Trophoblast cell (in vitro differentiated cells and primary cell): Measurements from ENCODE around the gene CASTOR2.

Experiments
- DNase-seq, 2 donors: peaks; one replicate each; pipeline ENCODE4 v3.0.0-alpha.2; 2016
- H2AFZ ChIP-seq: 2 replicates; pipeline ENCODE4 v1.6.1; 2013; ENCODE audit warnings: low read length, moderate library complexity, mild to moderate bottlenecking; ENCODE audit not compliant: insufficient read depth, poor library complexity
- H2AK5ac ChIP-seq: 2 replicates; pipeline ENCODE4 v1.6.1; 2013; ENCODE audit warnings: mild to moderate bottlenecking, low read length
- H2BK120ac ChIP-seq: 2 replicates; pipeline ENCODE4 v1.6.1; 2013; ENCODE audit warnings: low read length, mild to moderate bottlenecking, moderate library complexity; ENCODE audit not compliant: insufficient read depth, poor library complexity
- H2BK12ac ChIP-seq: 2 replicates; pipeline ENCODE4 v1.6.1; 2013; ENCODE audit warnings: mild to moderate bottlenecking, low read length, moderate library complexity
- H2BK5ac ChIP-seq: 2 replicates; pipeline ENCODE4 v1.6.1; 2013; ENCODE audit warnings: low read length, low read depth, moderate library complexity, mild to moderate bottlenecking; ENCODE audit not compliant: poor library complexity
- H3K14ac ChIP-seq: 2 replicates; pipeline ENCODE4 v1.6.1; 2013; ENCODE audit warnings: mild to moderate bottlenecking, low read length
- H3K18ac ChIP-seq: 2 replicates; pipeline ENCODE4 v1.6.1; 2013; ENCODE audit warnings: mild to moderate bottlenecking, low read length
- H3K23ac ChIP-seq: 2 replicates; pipeline ENCODE4 v1.6.1; 2013; ENCODE audit warnings: low read length
- H3K27ac ChIP-seq: 2 replicates; pipeline ENCODE4 v1.5.1; 2013; ENCODE audit warnings: low read depth, mild to moderate bottlenecking, inconsistent platforms, low read length, moderate library complexity
- H3K27me3 ChIP-seq: 2 replicates; pipeline ENCODE4 v1.6.1; 2013; ENCODE audit warnings: inconsistent platforms, mild to moderate bottlenecking, low read length, moderate library complexity; ENCODE audit not compliant: insufficient read depth
- H3K36me3 ChIP-seq, 2 experiments: 1 replicate in 1 of 2; 2 replicates in 1 of 2; pipeline ENCODE4 v1.6.1; 2013; ENCODE audit warnings: low read length in 2 of 2, mild to moderate bottlenecking in 2 of 2, moderate library complexity in 1 of 2; ENCODE audit not compliant: insufficient read depth in 2 of 2, control insufficient read depth in 1 of 2
- H3K4ac ChIP-seq: 2 replicates; pipeline ENCODE4 v1.6.1; 2013; ENCODE audit warnings: low read depth, mild to moderate bottlenecking, low read length, moderate library complexity
- H3K4me1 ChIP-seq, 2 experiments: 1 replicate in 1 of 2; 2 replicates in 1 of 2; pipeline ENCODE4 v1.6.1; 2013; ENCODE audit warnings: low read length in 2 of 2, mild to moderate bottlenecking in 2 of 2, moderate library complexity in 1 of 2; ENCODE audit not compliant: insufficient read depth in 2 of 2, control insufficient read depth in 1 of 2
- H3K4me2 ChIP-seq: 2 replicates; pipeline ENCODE4 v1.6.1; 2013; ENCODE audit warnings: inconsistent platforms, mild to moderate bottlenecking, low read length, moderate library complexity
- H3K4me3 ChIP-seq: 2 replicates; pipeline ENCODE4 v1.5.1; 2013; ENCODE audit warnings: mild to moderate bottlenecking, low read depth, low read length, inconsistent platforms
- H3K79me1 ChIP-seq: one replicate; pipeline ENCODE4 v1.6.1; 2013; ENCODE audit warnings: low read length
- H3K79me2 ChIP-seq: 2 replicates; pipeline ENCODE4 v1.6.1; 2013; ENCODE audit warnings: low read length, mild to moderate bottlenecking; ENCODE audit not compliant: control insufficient read depth, insufficient read depth, poor library complexity
- H3K9ac ChIP-seq: 2 replicates; pipeline ENCODE4 v1.6.1; 2013; ENCODE audit warnings: mild to moderate bottlenecking, low read length
- H3K9me3 ChIP-seq: 2 replicates; pipeline ENCODE4 v1.6.1; 2013; ENCODE audit warnings: low read depth, mild to moderate bottlenecking, control low read depth, inconsistent platforms, low read length; ENCODE audit not compliant: insufficient read depth
- H4K12ac ChIP-seq: 2 replicates; pipeline ENCODE4 v1.6.1; 2013; ENCODE audit warnings: low read depth, mild to moderate bottlenecking, low read length, moderate library complexity
- H4K8ac ChIP-seq: 2 replicates; pipeline ENCODE4 v1.6.1; 2013; ENCODE audit warnings: low read depth, mild to moderate bottlenecking, low read length, moderate library complexity
- H4K91ac ChIP-seq: one replicate; pipeline ENCODE4 v1.6.1; 2013; ENCODE audit warnings: low read depth, mild to moderate bottlenecking, low read length, moderate library complexity
- WGBS: extraction: QIAGEN DNeasy Blood & Tissue Kit; methylation state at CpG from one replicate; pipeline ENCODE4 v1.1.7; 2013; ENCODE audit warnings: missing lambda C conversion rate; ENCODE audit not compliant: insufficient read length, insufficient coverage; ENCODE audit errors: extremely low coverage; 5-methylcytosine and 5-hydroxymethylcytosine counted together

CASTOR2 gene

GRCh38 chr7:75038508-75038907 is 74.0 kb downstream of the CASTOR2 start:
- no peak overlapping the region for H2AFZ ChIP-seq
- no peak overlapping the region for H3K18ac ChIP-seq
- H4K8ac ChIP-seq: no peak overlapping the region
- no peaks in the 10 kb centered on the region for H3K27me3 ChIP-seq
- H3K14ac ChIP-seq: no peak overlapping the region
- no peak overlapping the region for H4K91ac ChIP-seq
- no peak overlapping the region for H2BK5ac ChIP-seq
- no peak overlapping the region for H2BK120ac ChIP-seq
- no peak overlapping the region for H3K4me3 ChIP-seq
- H3K4me2 ChIP-seq: no peak overlapping the region
- H3K4ac ChIP-seq: no peak overlapping the region
- peaks cover 15 to 19% of the 10 kb centered on the region in 2 experiments for H3K36me3 ChIP-seq
- peaks cover 0 to 2% of the 10 kb centered on the region in 2 experiments for H3K4me1 ChIP-seq
- H3K79me2 ChIP-seq: no peaks in the 10 kb centered on the region
- H3K9me3 ChIP-seq: peaks cover 3% of the 10 kb centered on the region
- H3K9ac ChIP-seq: no peak overlapping the region
- no peaks in the 10 kb centered on the region for H3K79me1 ChIP-seq
- no peak overlapping the region for H4K12ac ChIP-seq
- H3K27ac ChIP-seq: no peak overlapping the region
- H2BK12ac ChIP-seq: no peak overlapping the region
- DNase-seq: peak in 1 of 2 donors; percentile 26
- H3K23ac ChIP-seq: no peak overlapping the region
- whole genome bisulfite sequencing: no CpG with 5 or more reads among the region's 8 CpGs
- H2AK5ac ChIP-seq: no peak overlapping the region

- H4K8ac ChIP-seq: no peak overlapping the region
- H4K12ac ChIP-seq: no peak overlapping the region
- H2AFZ ChIP-seq: no peak overlapping the region
Observed at GRCh38 chr7:75039166-75039565, 74.7 kb downstream of the CASTOR2 start.

GRCh38 chr7:75039709-75040108 is 75.2 kb downstream of the CASTOR2 start:
- no peak overlapping the region for H2BK5ac ChIP-seq
- H2BK12ac ChIP-seq: no peak overlapping the region
- H3K4me1 ChIP-seq: peaks cover 0 to 2% of the 10 kb centered on the region in 2 experiments
- H3K4me2 ChIP-seq: no peak overlapping the region
- no peak overlapping the region for H3K14ac ChIP-seq
- H3K27me3 ChIP-seq: no peaks in the 10 kb centered on the region
- no CpG with 5 or more reads among the region's 11 CpGs for WGBS
- no peak overlapping the region for H3K27ac ChIP-seq
- H3K9me3 ChIP-seq: peaks cover 6% of the 10 kb centered on the region
- no peak overlapping the region for H2BK120ac ChIP-seq
- no peak for DNase-seq
- no peaks in the 10 kb centered on the region for H3K79me1 ChIP-seq
- no peak overlapping the region for H3K4me3 ChIP-seq
- no peak overlapping the region for H3K23ac ChIP-seq
- H3K36me3 ChIP-seq: peaks cover 19 to 23% of the 10 kb centered on the region in 2 experiments
- H2AK5ac ChIP-seq: no peak overlapping the region
- H3K79me2 ChIP-seq: no peaks in the 10 kb centered on the region
- H3K9ac ChIP-seq: no peak overlapping the region
- no peak overlapping the region for H3K18ac ChIP-seq
- no peak overlapping the region for H3K4ac ChIP-seq
- H4K8ac ChIP-seq: no peak overlapping the region
- H2AFZ ChIP-seq: no peak overlapping the region
- H4K91ac ChIP-seq: no peak overlapping the region
- H4K12ac ChIP-seq: no peak overlapping the region

More at GRCh38 chr7:75039166-75039565, 74.7 kb downstream of the CASTOR2 start:
- Histone ChIP-seq H3K4me2 (no peak overlapping the region), H3K27me3 (no peaks in the 10 kb centered on the region), H3K4me3 (no peak overlapping the region), H4K91ac (no peak overlapping the region), H3K9me3 (peaks cover 6% of the 10 kb centered on the region), H3K79me2 (no peaks in the 10 kb centered on the region), H3K18ac (no peak overlapping the region), H2BK12ac (no peak overlapping the region), H3K36me3 (peaks cover 19 to 23% of the 10 kb centered on the region in 2 experiments), H3K4me1 (peaks cover 0 to 2% of the 10 kb centered on the region in 2 experiments), H3K27ac (no peak overlapping the region), H3K23ac (no peak overlapping the region), H3K79me1 (no peaks in the 10 kb centered on the region), H2BK120ac (no peak overlapping the region), H3K4ac (no peak overlapping the region), H3K14ac (no peak overlapping the region), H2BK5ac (no peak overlapping the region), H2AK5ac (no peak overlapping the region), H3K9ac (no peak overlapping the region)
- WGBS: no CpG with 5 or more reads among the region's 10 CpGs
- DNase-seq: peak; percentile 80 to 85

- peaks cover 6% of the 10 kb centered on the region for H3K9me3 ChIP-seq
- H3K79me2 ChIP-seq: no peaks in the 10 kb centered on the region
- H3K36me3 ChIP-seq: peaks cover 22 to 26% of the 10 kb centered on the region in 2 experiments
- H4K8ac ChIP-seq: no peak overlapping the region
- H3K27me3 ChIP-seq: no peaks in the 10 kb centered on the region
- no peak overlapping the region for H4K91ac ChIP-seq
- H3K9ac ChIP-seq: no peak overlapping the region
- no peak overlapping the region for H3K27ac ChIP-seq
- no peak overlapping the region for H4K12ac ChIP-seq
- DNase-seq: no peak
- WGBS: no CpG with 5 or more reads among the region's 10 CpGs
- H3K14ac ChIP-seq: no peak overlapping the region
- H3K18ac ChIP-seq: no peak overlapping the region
- no peak overlapping the region for H2BK5ac ChIP-seq
- H3K4me3 ChIP-seq: no peak overlapping the region
- no peak overlapping the region for H2BK12ac ChIP-seq
- H3K4ac ChIP-seq: no peak overlapping the region
- peaks cover 0 to 2% of the 10 kb centered on the region in 2 experiments for H3K4me1 ChIP-seq
- no peak overlapping the region for H2BK120ac ChIP-seq
- H3K4me2 ChIP-seq: no peak overlapping the region
- no peak overlapping the region for H3K23ac ChIP-seq
- H2AFZ ChIP-seq: no peak overlapping the region
- no peak overlapping the region for H2AK5ac ChIP-seq
- H3K79me1 ChIP-seq: no peaks in the 10 kb centered on the region
Observed at GRCh38 chr7:75040512-75040911, 76.0 kb downstream of the CASTOR2 start.
